ENCODE measurements around the gene PNKD.

DNA sequence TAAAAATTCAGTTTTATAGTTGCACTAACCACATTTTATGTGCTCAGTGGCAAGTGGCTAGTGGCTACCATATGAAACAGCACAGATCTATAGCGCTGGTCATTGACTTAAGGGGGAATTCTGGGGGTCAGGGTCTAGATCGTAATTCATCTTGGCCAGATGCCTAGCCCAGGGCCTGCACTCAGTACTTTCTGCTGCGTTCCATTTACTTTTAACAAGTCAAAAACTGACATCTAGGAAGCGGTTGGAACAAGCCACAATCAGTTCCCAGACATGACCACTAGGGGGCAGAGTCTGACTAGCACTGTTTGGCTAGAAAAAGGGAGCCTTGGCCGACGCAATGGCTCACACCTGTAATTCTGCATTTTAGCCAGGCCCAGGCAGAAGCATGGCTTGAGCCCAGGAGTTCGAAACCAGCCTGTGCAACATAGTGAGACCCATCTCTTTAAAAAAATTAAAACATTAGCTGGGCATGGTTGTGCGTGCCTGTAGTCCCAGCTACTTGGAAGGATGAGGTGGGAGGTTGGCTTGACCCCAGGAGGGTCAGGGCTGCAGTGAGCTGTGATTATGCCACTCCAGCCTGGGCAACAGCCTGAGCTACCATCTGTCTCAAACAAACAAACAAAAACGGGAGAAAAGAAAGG is 31.0 kb downstream of the PNKD start:
- TF ChIP-seq, protein P1, sequence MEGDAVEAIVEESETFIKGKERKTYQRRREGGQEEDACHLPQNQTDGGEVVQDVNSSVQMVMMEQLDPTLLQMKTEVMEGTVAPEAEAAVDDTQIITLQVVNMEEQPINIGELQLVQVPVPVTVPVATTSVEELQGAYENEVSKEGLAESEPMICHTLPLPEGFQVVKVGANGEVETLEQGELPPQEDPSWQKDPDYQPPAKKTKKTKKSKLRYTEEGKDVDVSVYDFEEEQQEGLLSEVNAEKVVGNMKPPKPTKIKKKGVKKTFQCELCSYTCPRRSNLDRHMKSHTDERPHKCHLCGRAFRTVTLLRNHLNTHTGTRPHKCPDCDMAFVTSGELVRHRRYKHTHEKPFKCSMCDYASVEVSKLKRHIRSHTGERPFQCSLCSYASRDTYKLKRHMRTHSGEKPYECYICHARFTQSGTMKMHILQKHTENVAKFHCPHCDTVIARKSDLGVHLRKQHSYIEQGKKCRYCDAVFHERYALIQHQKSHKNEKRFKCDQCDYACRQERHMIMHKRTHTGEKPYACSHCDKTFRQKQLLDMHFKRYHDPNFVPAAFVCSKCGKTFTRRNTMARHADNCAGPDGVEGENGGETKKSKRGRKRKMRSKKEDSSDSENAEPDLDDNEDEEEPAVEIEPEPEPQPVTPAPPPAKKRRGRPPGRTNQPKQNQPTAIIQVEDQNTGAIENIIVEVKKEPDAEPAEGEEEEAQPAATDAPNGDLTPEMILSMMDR (IDR thresholded peaks at IDR 0.05 in 4 of 5, conservative IDR thresholded peaks at IDR 0.05 in 1 of 5), result peak; percentile 93 to 98 (median 95)
- no peak for TF ChIP-seq POLR2A (IDR thresholded peaks at IDR 0.05)
